SK-N-DZ (cell line): ENCODE measurements around the gene ENOX1. TPM values are rescaled to one million over a fixed set of nuclear protein-coding genes. Genes with fewer than 3 reads are reported as not detected.
"Not testable (repeated sequence)": the region's sequence is repeated elsewhere in the genome, so short reads cannot be mapped to it uniquely, and the experiment has no call there.

Experiments used
- DNase-seq: peaks from one replicate; pipeline ENCODE4 v3.0.0-alpha.2; 2015; ENCODE audit warnings: low spot score
- polyA plus RNA-seq, 2 experiments: library from polyadenylated mRNA; depleted of rRNA; stranded (reverse); fragments of >200 nt; gene quantifications; 2 replicates each; pipeline ENCODE4 v1.2.3, GENCODE V29; 2014

ENOX1 gene
- polyA plus RNA-seq (2014; cell fraction: cytosol; rRNA removed), result 30.9 and 31.8 TPM in 2 replicates
- polyA plus RNA-seq (2014; cell fraction: nucleus; rRNA removed), result 14.9 and 17.1 TPM in 2 replicates

- peak; percentile 87 for DNase-seq
Observed at GRCh38 chr13:43786766-43787517, at the start of gene ENOX1. Gene ENOX1, minus strand, starts transcription at chr13:43786972.

- DNase-seq, result no peak
Observed at GRCh38 chr13:43835701-43836100, 48.9 kb upstream of the ENOX1 start.

- DNase-seq, result no peak
Observed at GRCh38 chr13:43831088-43831487, 44.3 kb upstream of the ENOX1 start.

GRCh38 chr13:43830497-43830881, 43.7 kb upstream of the ENOX1 start:
- no peak for DNase-seq

- not testable (repeated sequence) for DNase-seq
Observed at GRCh38 chr13:43824656-43825055, 37.9 kb upstream of the ENOX1 start.

- no peak for DNase-seq
Observed at GRCh38 chr13:43822969-43823368, 36.2 kb upstream of the ENOX1 start.

GRCh38 chr13:43816401-43816889, 29.7 kb upstream of the ENOX1 start:
- DNase-seq, result no peak

- peak; percentile 22 for DNase-seq
Observed at GRCh38 chr13:43815204-43815603, 28.4 kb upstream of the ENOX1 start.

GRCh38 chr13:43808676-43809075, 21.9 kb upstream of the ENOX1 start:
- DNase-seq, result no peak

GRCh38 chr13:43805681-43806128, 18.9 kb upstream of the ENOX1 start:
- no peak for DNase-seq

- DNase-seq, result no peak
Observed at GRCh38 chr13:43805071-43805468, 18.3 kb upstream of the ENOX1 start.

- DNase-seq, result peak; percentile 80
Observed at GRCh38 chr13:43804461-43805070, 17.8 kb upstream of the ENOX1 start.

GRCh38 chr13:43802511-43802910, 15.7 kb upstream of the ENOX1 start:
- no peak for DNase-seq

GRCh38 chr13:43800828-43801227, 14.1 kb upstream of the ENOX1 start:
- no peak for DNase-seq

GRCh38 chr13:43799191-43799590, 12.4 kb upstream of the ENOX1 start:
- no peak for DNase-seq

- no peak for DNase-seq
Observed at GRCh38 chr13:43797869-43798268, 11.1 kb upstream of the ENOX1 start.

GRCh38 chr13:43797159-43797558, 10.4 kb upstream of the ENOX1 start:
- DNase-seq, result no peak

GRCh38 chr13:43794416-43794815, 7.6 kb upstream of the ENOX1 start:
- no peak for DNase-seq

- no peak for DNase-seq
Observed at GRCh38 chr13:43792076-43792881, 5.5 kb upstream of the ENOX1 start.

GRCh38 chr13:43787997-43788396, 1.2 kb upstream of the ENOX1 start:
- DNase-seq, result peak; percentile 89

GRCh38 chr13:43787518-43787891, 733 bp upstream of the ENOX1 start:
- peak; percentile 56 for DNase-seq

GRCh38 chr13:43786472-43786765, 353 bp downstream of the ENOX1 start:
- DNase-seq, result no peak
